Epithelial cell of prostate (primary cell): ENCODE measurements around the gene KRT40.

ENCODE experiments used
- DNase-seq: peaks from one replicate; pipeline ENCODE4 v3.0.0-alpha.2; 2011; ENCODE audit warnings: low read depth, low spot score
- H3K27ac ChIP-seq: fragments of 450-650 bp; 2 replicates; pipeline ENCODE4 v1.5.1; 2017; ENCODE audit warnings: mild to moderate bottlenecking

The KRT40 gene

DNA sequence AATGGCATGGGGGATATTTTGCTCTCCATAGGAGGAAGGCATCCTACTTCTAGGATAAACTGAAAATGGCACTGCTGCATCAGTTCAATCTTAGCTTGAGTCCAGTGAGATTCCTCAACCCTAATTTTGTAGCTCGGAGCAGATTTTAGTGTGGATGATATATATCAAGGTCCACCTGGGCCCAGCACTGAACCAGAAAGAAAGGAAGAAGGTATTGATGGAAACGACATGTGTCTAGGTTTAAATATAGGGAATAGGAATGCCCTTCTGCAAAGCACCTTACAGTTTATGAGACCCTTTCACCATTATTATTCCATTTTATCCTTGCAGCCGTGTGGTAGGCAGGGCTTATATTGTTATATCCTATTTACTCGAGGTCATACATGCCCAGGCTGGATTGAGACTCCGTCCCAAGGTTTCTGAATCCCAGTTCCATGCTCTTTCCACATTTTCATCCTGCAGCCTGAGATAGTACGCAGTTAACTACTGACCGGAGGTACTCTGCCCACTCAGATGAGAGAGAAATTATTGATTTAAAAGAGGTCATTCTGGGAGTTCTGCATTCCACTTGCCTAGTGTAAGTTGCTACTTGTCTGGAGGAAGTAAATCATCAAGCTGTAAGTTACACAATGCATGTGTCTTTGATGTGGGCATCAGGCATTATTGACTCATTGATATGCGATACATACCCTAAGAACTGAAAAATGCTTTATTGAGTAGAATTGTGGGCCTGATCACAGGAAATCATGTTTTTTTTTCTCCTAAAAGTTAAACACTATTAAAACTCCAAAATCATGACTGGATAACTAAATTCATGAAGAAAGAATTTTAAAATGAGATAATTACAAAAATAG is 27.5 kb downstream of the KRT40 start:
- DNase-seq = peak; percentile 99

DNA sequence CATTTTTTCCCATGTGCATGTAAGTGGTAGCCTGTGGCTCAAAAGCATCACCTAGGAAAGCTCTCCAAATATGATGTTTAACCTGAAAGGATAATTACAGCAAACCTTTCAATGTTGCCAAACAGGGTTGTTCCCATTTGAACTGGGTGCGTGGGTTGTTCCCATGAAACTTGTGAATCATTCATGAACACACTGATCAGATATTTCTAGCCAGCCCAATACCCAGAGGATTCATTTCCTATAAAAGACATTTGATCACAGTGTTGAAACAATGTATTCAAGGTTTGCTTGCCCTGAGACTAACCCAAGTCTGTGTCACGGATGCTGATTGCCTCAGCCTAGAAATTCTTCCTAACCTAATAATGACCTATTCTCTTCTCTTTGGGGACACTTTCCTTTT is 30.2 kb downstream of the KRT40 start:
- H3K27ac ChIP-seq = peak overlapping the region; percentile 97
- peak; percentile 99 for DNase-seq

More for the DNA sequence above, 27.5 kb downstream of the KRT40 start:
- H3K27ac ChIP-seq = peak overlapping the region; percentile 97

DNA sequence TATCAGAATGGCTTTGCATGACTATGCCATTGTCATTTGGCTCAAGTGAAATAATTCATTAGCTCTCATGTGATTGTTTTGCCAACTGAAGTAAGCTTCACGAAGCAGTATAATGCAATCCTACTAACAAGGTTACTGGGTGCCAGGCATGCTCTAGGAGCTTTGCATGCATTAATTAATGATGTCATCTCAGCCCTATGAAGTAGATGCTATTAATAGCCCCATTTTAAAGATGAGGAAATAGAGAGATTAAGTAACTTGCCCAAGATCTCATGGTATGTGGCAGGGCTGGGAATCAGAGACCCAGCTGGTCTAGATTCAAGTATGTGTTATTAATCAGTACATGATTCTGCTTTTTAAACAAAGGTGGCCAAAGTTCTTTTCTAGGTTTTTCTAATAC is 31.5 kb downstream of the KRT40 start:
- peak overlapping the region; percentile 97 for H3K27ac ChIP-seq
- DNase-seq = peak; percentile 95

DNA sequence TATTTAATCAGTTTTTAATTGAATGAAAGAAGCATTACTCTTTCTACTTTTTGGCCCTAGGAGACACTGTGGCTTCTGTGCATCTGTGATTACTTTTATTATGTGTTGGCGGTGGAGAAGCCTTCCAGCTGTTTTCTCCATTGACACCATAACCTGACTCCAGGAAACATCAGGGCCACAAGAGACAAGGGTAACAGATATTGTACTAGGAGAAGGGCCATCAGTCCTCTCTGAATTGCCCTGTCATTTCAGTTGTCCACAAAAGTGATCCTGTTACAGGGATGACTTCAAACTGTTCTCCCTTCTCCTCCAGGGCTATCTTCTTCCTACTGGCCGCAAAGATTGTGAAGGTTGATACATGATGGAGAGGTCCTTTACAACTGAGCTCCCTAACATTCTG is 32.0 kb downstream of the KRT40 start:
- DNase-seq = no peak
- H3K27ac ChIP-seq = peak overlapping the region; percentile 97

DNA sequence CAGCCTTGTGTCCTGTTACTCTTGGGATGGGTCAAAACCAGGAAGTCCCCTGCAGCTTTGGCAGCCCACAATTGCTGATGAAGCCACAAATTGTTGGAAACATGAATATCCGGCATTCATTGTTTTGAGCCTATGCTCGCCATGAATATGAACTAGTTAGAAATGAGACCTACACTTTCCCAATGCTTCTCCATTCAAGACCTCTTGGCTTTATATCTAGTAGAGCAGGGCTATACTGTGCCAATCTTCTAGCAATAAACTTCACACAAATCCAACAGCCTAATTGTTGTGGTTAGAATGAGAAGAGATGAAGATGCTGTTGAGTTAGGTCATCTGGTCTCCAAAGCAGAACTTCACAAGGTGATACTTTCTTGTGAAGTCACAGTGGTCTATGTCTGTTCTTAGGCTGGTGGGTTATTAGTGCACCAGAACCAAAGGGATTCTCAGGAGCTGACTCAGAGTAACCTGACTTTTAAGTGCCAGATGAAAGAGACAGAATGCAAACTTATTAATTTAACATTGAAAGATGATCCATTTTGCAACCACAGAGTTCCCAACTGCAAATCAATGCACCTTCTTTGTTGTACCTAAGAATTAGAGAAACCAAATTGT is 33.0 kb downstream of the KRT40 start:
- DNase-seq = no peak

DNA sequence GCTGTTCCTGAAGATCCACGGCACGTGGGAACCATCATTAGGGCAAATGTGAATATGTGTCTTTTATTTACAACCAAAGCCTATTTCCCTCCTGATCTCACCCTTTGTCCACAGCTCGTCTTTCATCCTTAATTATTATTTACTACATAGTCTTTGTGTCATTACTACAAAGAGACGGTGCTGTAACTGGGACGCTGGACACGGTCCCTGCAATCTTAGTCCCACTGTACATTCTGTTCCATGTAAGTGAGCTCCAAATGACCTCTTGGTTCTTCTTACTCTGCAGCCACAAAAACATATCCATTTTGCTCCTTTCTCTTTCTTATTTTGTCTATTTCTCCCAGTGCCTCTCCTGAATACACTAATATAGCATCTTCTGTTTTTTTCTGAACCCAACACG is 34.0 kb downstream of the KRT40 start:
- no peak for DNase-seq

More for the DNA sequence above, 33.0 kb downstream of the KRT40 start:
- H3K27ac ChIP-seq = peak overlapping the region; percentile 97

DNA sequence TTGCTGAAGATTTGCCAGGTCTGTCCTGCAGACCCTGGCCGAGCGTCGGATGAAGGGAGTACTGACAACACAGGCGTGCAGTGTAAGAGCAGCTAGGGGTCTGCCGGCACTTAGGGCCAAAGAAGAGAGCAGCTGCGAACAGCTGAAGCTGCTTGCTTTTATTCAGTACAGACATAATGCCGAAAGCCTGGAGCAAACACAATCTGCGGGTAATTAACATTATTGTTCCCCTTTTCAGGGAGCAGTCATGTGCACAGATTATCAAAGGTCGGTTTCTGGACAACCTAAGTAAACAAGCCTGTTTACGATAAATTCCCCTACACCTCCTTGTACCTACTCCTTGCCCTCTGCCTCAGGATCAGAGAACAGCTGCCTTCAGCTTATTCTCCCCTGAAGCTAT is 34.7 kb downstream of the KRT40 start:
- no peak for DNase-seq
- no peak overlapping the region for H3K27ac ChIP-seq

More for the DNA sequence above, 34.0 kb downstream of the KRT40 start:
- H3K27ac ChIP-seq = no peak overlapping the region

DNA sequence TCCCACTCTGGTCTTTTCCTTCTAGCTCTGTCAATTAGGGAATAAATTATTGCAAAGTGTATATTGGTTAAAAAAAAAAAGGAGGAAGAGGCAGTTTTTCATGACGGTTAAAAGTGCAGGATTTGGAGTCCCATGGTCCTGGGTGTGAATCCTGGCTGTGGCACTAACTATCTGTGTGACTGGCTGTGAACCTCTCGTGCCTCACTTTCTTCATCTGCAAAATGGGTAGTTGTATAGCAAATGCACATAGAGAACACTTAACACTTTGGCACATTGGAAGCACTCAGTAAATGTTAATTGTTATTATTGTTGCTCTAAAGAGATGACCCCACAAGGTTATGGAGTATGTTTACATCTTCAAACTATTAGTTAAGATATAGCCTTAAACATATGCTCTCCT is 36.2 kb downstream of the KRT40 start:
- H3K27ac ChIP-seq = no peak overlapping the region
- no peak for DNase-seq

DNA sequence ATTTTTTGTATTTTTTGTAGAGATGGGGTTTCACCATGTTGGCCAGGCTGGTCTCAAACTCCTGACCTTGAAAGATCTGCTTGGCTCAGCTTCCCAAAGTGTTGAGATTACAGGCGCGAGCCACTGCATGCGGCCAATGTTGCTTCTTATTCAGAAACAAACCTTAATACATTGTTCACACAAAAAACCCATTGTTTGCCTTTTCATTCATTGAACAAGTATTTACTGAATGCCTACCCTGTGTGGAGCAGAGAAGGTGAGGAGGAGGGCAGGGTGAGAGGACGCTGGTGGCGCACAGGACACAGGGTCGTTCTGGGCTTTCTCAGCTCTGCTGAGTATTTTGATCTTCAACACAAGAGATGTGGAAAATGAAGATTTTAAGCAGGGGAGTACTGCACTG is 38.7 kb downstream of the KRT40 start:
- no peak for DNase-seq
- no peak overlapping the region for H3K27ac ChIP-seq

DNA sequence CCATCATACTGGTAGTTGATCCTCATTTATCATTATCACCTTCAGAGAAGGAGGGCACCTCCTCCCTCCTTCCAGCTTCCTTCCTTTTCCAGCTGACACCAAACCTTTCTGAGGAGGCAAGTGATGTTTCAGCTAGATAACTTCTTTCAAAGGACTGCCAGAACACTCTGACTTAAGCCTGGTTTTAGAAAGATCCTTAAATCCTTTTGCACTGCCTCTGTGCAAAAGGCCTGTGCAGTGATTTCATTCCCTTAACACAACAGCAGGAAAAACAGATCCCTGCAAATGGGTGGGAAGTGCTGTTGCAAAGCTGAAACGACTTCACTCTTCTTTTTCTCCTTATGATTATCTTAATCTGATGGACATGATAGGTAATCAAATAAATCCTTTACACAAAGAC is 39.6 kb downstream of the KRT40 start:
- no peak overlapping the region for H3K27ac ChIP-seq
- DNase-seq = no peak

DNA sequence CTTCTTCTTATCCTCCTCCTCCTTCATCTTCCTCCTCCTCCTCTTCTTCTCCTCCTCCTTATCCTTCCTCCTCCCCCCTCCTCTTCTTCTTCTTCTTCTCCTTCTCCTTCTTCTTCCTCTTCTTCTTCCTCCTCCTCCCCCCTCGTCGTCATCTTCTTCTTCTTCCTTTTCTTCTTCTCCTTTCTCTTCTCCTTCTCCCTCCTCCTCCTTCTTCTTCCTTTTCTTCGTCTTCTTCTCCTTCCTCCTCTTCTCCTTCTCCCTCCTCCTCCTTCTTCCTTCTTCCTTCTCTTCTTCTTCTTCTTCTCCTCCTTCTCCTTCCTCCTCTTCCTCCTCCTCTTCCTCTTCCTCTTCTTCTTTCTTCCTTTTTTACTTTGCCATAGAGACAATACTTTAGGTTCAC is 41.6 kb downstream of the KRT40 start:
- DNase-seq = no peak
- H3K27ac ChIP-seq = no peak overlapping the region

DNA sequence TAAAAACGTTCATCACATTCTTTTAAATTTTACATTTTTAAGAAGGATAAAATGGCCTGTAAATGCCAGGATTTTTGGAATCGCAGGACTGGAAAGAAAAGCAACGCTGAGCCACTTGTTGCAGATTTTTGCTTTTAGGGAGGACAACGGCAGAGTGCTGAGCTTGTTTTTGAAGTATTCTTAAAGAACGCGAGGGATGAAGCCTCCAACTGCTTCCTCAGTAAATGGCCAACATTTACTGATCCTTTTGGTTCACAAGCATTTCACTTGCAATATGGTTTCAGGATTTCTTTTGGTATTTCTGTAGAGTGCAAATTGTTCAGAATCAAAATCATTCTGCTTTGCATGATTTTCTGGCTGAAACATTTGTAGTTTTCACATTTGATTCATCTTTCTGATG is 43.9 kb downstream of the KRT40 start:
- no peak for DNase-seq
- no peak overlapping the region for H3K27ac ChIP-seq

DNA sequence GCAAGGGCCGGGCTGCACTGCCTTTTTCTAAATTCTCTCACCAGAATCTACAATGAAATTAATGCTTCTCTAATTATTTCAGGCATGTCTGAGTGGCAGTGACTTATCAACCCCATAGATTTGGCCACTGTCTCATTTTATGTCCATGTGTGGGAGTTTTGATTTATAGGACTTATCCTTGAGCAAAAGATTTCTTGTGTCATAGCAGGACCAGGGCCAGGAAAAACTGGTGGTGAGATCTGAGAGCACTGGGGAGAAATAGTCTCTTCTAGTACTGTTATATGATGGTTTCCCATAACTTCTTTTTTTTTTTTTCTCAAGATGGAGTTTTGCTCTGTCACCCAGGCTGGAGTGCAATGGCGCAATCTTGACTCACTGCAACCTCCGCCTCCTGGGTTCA is 45.1 kb downstream of the KRT40 start:
- H3K27ac ChIP-seq = no peak overlapping the region
- DNase-seq = no peak

DNA sequence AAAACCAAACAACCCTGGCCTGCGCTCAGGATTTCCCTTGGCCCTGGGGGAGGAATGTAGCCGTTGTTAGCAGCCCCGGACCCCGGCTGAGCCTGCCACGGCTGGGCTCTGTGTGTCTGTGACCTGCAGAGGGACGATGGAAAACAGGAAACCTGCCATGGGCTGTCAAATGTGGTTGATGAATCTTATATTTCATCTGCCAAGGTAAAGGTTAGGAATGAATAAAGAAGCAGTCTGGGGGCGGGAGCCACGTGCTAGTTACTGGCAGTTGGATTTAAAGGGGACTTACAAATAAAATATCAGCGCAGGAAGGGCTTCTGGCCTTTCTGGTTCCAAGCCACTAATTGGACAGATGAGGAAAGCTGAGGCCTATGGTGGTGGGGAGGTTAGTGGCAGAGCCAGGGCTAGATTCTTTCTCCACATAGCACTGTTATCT is 46.7 kb downstream of the KRT40 start, which contains the start of gene KRT23:
TSS of gene KRT23 (minus strand) at position 263 of the 436 bp plus-strand sequence. CDS start 1,043 bp downstream, outside the sequence.
- no peak for DNase-seq
- peak within 1 kb of the TSS; percentile 73 for H3K27ac ChIP-seq

DNA sequence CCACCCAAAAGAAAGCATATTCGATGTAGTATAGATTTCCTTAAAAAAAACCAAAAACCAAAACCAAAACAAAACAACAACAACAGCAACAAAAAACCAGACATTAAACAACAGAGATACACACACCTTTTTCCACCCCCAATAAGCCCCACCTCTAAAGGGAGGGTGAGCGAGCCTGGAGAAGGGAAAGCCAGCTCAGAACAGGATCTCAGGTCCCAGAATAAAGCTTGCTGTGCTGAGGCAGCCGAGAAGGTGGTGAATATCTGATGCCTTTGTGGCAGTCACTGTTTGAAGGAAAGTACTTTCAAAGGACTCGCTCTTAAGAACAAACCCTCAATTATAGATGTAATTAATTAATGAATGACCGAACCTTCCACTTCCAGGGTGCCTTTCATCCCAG is 47.1 kb downstream of the KRT40 start:
- peak overlapping the region; percentile 73 for H3K27ac ChIP-seq
- DNase-seq = no peak

DNA sequence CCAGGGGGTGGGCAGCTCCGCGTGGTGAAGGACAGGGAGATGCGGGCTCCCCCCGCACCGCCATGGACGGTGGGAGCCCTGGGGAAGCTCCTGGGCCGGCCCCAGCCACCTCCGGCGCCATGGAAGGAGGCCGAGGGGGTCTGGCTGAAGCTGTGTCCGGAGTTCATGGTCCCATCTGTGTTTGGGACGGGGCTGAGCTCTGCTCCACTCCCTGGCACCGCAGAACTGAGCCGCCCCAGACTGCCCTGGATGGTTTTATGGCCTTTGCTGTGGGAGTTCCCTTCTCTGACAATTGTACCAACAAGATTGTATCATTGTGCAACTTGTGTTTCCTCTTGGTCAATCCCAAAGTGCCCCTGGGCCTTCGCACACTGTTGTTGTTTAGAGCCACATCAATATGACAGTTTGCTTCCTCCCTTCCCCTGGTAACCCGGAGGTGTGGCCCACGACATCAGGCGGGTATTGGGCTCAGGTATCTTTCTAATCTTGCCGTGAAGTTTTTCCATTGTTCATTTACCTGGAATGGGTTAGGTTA is 47.6 kb downstream of the KRT40 start:
- peak overlapping the region; percentile 73 for H3K27ac ChIP-seq
- peak; percentile 62 for DNase-seq

DNA sequence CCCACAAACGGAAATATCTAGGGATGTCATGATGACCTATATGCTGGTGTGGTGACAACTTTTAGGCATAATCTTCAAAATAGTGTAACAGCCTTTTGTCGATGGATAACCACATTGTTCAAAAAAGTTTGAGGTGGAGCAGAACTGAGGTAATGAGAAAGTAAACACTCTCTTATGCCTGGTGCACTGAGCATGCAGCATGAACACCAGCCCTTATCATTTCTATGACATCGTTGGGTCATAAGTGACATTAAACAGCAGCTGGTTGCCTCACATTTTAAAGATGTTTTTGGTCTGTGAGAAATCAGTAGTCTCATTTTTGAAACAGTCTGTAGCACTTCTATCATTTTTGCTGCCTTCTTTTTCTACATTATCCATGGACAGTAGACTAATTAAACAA is 48.5 kb downstream of the KRT40 start:
- DNase-seq = no peak

DNA sequence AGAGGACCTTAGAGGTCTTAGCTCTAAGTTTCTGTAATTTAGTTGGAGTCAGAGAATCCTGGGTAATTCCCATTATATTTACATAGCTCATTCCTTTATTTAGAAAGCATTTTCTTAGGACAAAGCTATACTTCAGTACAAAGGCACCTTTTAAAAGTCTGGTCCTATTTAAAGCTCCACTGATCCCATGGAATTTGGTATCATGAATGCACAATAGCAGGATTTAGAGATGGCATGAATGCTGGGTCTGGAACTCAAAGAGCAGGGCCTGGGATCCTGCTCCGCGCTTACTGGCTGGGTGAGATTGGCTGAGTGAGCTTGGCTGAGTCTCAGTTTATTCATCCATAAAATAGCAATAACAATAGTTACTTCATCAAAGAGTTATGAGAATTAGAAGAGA is 51.5 kb downstream of the KRT40 start:
- H3K27ac ChIP-seq = peak overlapping the region; percentile 73
- no peak for DNase-seq

More for the DNA sequence above, 48.5 kb downstream of the KRT40 start:
- peak overlapping the region; percentile 73 for H3K27ac ChIP-seq

DNA sequence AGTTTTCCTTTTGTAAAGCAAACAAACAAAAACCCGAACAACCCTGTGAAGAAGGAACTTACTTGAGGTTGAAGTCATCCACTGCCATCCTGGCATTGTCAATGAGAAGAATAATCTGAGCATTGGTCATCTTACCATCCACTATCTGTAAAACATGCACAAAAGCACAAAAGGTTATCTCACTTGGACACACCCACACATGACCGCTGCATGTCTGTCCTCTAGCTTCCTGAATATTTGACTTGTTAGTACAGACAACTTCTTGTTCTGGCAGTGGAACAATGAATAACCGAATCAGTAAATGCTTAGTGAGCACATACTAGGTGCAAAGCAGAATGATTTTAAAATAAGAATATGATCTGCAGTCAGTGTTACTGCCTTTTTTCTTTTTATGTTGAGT is 52.8 kb downstream of the KRT40 start:
- H3K27ac ChIP-seq = peak overlapping the region; percentile 23
- DNase-seq = no peak
